H9 (cell line): ENCODE data around the gene SIVA1. TPM values are rescaled to one million over a fixed set of nuclear protein-coding genes. Genes with fewer than 3 reads are reported as not detected.

Source experiments
- DNase-seq: peaks from one replicate; pipeline ENCODE4 v3.0.0-alpha.2; 2017
- H2AFZ ChIP-seq: one replicate; pipeline ENCODE4 v1.6.1; 2013; ENCODE audit warnings: mild to moderate bottlenecking, low read length, control low read depth, moderate library complexity
- H2AK5ac ChIP-seq: 2 replicates; pipeline ENCODE4 v1.6.1; 2013; ENCODE audit warnings: low read length, control low read depth, mixed read lengths; ENCODE audit not compliant: insufficient read length
- H2BK120ac ChIP-seq: one replicate; pipeline ENCODE4 v1.6.1; 2013; ENCODE audit warnings: low read depth, mild to moderate bottlenecking, low read length, control low read depth, inconsistent platforms; ENCODE audit not compliant: poor library complexity, severe bottlenecking
- H2BK12ac ChIP-seq: 2 replicates; pipeline ENCODE4 v1.6.1; 2013; ENCODE audit warnings: low read length, control low read depth, mixed read lengths, low read depth; ENCODE audit not compliant: insufficient read length
- H2BK15ac ChIP-seq: 2 replicates; pipeline ENCODE4 v1.6.1; 2013; ENCODE audit warnings: low read depth, low read length, control low read depth
- H2BK20ac ChIP-seq: one replicate; pipeline ENCODE4 v1.6.1; 2013; ENCODE audit warnings: low read depth, mild to moderate bottlenecking, low read length, control low read depth, inconsistent platforms; ENCODE audit not compliant: poor library complexity, severe bottlenecking
- H2BK5ac ChIP-seq: 2 replicates; pipeline ENCODE4 v1.6.1; 2013; ENCODE audit warnings: low read length, control low read depth, mixed read lengths; ENCODE audit not compliant: insufficient read length
- H3K14ac ChIP-seq: 2 replicates; pipeline ENCODE4 v1.6.1; 2013; ENCODE audit warnings: low read length, control low read depth; ENCODE audit not compliant: insufficient read depth
- H3K18ac ChIP-seq: 2 replicates; pipeline ENCODE4 v1.6.1; 2013; ENCODE audit warnings: low read depth, mild to moderate bottlenecking, mixed read lengths, low read length, control low read depth; ENCODE audit not compliant: insufficient read length
- H3K23ac ChIP-seq: 2 replicates; pipeline ENCODE4 v1.6.1; 2013; ENCODE audit warnings: low read length, control low read depth, mixed read lengths, low read depth; ENCODE audit not compliant: insufficient read length
- H3K23me2 ChIP-seq: 2 replicates; pipeline ENCODE4 v1.6.1; 2013; ENCODE audit warnings: low read depth, mild to moderate bottlenecking, mixed read lengths, low read length, control low read depth; ENCODE audit not compliant: insufficient read length, poor library complexity, severe bottlenecking
- H3K27ac ChIP-seq: 2 replicates; pipeline ENCODE4 v1.5.1; 2013; ENCODE audit warnings: low read length, control low read depth, mixed read lengths, low read depth; ENCODE audit not compliant: insufficient read length
- H3K27me3 ChIP-seq: 2 replicates; pipeline ENCODE4 v1.6.1; 2013; ENCODE audit warnings: low read length, control low read depth, inconsistent platforms; ENCODE audit not compliant: insufficient read depth
- H3K4ac ChIP-seq: 2 replicates; pipeline ENCODE4 v1.6.1; 2013; ENCODE audit warnings: low read depth, mild to moderate bottlenecking, control low read depth, inconsistent platforms, low read length, moderate library complexity
- H3K4me1 ChIP-seq: 2 replicates; pipeline ENCODE4 v1.6.1; 2013; ENCODE audit warnings: low read length, control low read depth, inconsistent platforms; ENCODE audit not compliant: insufficient read depth
- H3K4me2 ChIP-seq: 2 replicates; pipeline ENCODE4 v1.6.1; 2013; ENCODE audit warnings: low read length, control low read depth, mixed read lengths; ENCODE audit not compliant: insufficient read length, insufficient read depth
- H3K56ac ChIP-seq: 2 replicates; pipeline ENCODE4 v1.6.1; 2013; ENCODE audit warnings: low read depth, mild to moderate bottlenecking, mixed read lengths, low read length, control low read depth; ENCODE audit not compliant: insufficient read length
- H3K79me1 ChIP-seq: 2 replicates; pipeline ENCODE4 v1.6.1; 2013; ENCODE audit warnings: low read depth, mild to moderate bottlenecking, moderate library complexity, low read length, control low read depth, inconsistent platforms; ENCODE audit not compliant: insufficient read depth, poor library complexity, severe bottlenecking
- H3K79me2 ChIP-seq: 2 replicates; pipeline ENCODE4 v1.6.1; 2013; ENCODE audit warnings: low read length, control low read depth, inconsistent platforms; ENCODE audit not compliant: insufficient read depth
- H3K9ac ChIP-seq: 2 replicates; pipeline ENCODE4 v1.6.1; 2013; ENCODE audit warnings: low read length, control low read depth, mixed read lengths; ENCODE audit not compliant: insufficient read length; ENCODE audit errors: extremely low read depth
- H3K9me3 ChIP-seq: one replicate; pipeline ENCODE4 v1.6.1; 2013; ENCODE audit warnings: low read depth, low read length, inconsistent platforms; ENCODE audit not compliant: control insufficient read depth
- H3T11ph ChIP-seq: one replicate; pipeline ENCODE4 v1.6.1; 2013; ENCODE audit warnings: mild to moderate bottlenecking, low read length, control low read depth, inconsistent platforms
- H4K20me1 ChIP-seq: one replicate; pipeline ENCODE4 v1.6.1; 2013; ENCODE audit not compliant: control insufficient read depth, insufficient read length, insufficient read depth
- H4K5ac ChIP-seq: 2 replicates; pipeline ENCODE4 v1.6.1; 2013; ENCODE audit warnings: low read depth, mild to moderate bottlenecking, mixed read lengths, low read length, control low read depth; ENCODE audit not compliant: insufficient read length
- H4K8ac ChIP-seq: replicated peaks from 2 replicates; pipeline ENCODE4 v1.6.1; 2013; ENCODE audit warnings: low read length, control low read depth, mixed read lengths, low read depth; ENCODE audit not compliant: insufficient read length
- H4K91ac ChIP-seq: 2 replicates; pipeline ENCODE4 v1.6.1; 2013; ENCODE audit warnings: low read depth, mild to moderate bottlenecking, moderate library complexity, mixed read lengths, low read length, control low read depth; ENCODE audit not compliant: insufficient read length
- H3K27ac Mint-ChIP-seq, 3 experiments: 2 replicates in 2 of 3; 3 replicates in 1 of 3; pipeline ENCODE4 v1.8.0; 2020 to 2021; ENCODE audit warnings: mixed read lengths in 3 of 3, mild to moderate bottlenecking in 1 of 3, moderate library complexity in 1 of 3
- H3K27me3 Mint-ChIP-seq: 2 replicates; pipeline ENCODE4 v1.8.0; 2021; ENCODE audit warnings: low read depth, mild to moderate bottlenecking, moderate library complexity, mixed read lengths
- H3K36me3 Mint-ChIP-seq, 3 experiments: 2 replicates in 2 of 3; 3 replicates in 1 of 3; pipeline ENCODE4 v1.8.0; 2020 to 2021; ENCODE audit warnings: low read depth in 3 of 3, mixed read lengths in 3 of 3; ENCODE audit not compliant: insufficient read depth in 1 of 3
- H3K4me1 Mint-ChIP-seq, 2 experiments: 2 replicates each; pipeline ENCODE4 v1.8.0; 2020; ENCODE audit warnings: mixed read lengths in 2 of 2
- H3K4me3 Mint-ChIP-seq, 2 experiments: 2 replicates in 1 of 2; 3 replicates in 1 of 2; pipeline ENCODE4 v1.8.0; 2020 to 2021; ENCODE audit warnings: mild to moderate bottlenecking in 2 of 2, mixed read lengths in 2 of 2, moderate library complexity in 1 of 2
- H3K9me3 Mint-ChIP-seq, 2 experiments: 2 replicates in 1 of 2; 3 replicates in 1 of 2; pipeline ENCODE4 v1.8.0; 2020; ENCODE audit warnings: mild to moderate bottlenecking in 2 of 2, mixed read lengths in 2 of 2, moderate library complexity in 1 of 2
- WGBS: extraction: QIAGEN DNeasy Blood & Tissue Kit; methylation state at CpG from one replicate; pipeline ENCODE4 v1.1.7; 2013; ENCODE audit warnings: missing lambda C conversion rate, low lambda C conversion rate, mixed read lengths; ENCODE audit not compliant: insufficient read length; ENCODE audit errors: extremely low coverage; 5-methylcytosine and 5-hydroxymethylcytosine counted together
- total RNA-seq: library from RNA; stranded (reverse); gene quantifications from 2 replicates; pipeline ENCODE4 v1.2.1, GENCODE V29; 2021
- TF ChIP-seq, protein P1 (sequence below): fragments of 200-600 bp; sonication (generic); conservative IDR thresholded peaks from 3 replicates; pipeline ENCODE4 v1.8.0; 2021; ENCODE audit warnings: antibody characterized with exemption, mild to moderate bottlenecking

Gene SIVA1
- total RNA-seq, 1 experiment from 2014 or later = 125 TPM

GRCh38 chr14:104783484-104784217 lies 30.7 kb downstream of the SIVA1 start:
- Histone ChIP-seq H3T11ph (no peak overlapping the region), H2BK15ac (no peak overlapping the region), H4K91ac (no peak overlapping the region), H3K56ac (no peak overlapping the region), H3K14ac (no peak overlapping the region; the same call in 1 of the 2 replicates), H3K27ac (no peak overlapping the region), H2BK12ac (no peak overlapping the region), H3K4me1 (no peaks in the 10 kb centered on the region), H4K5ac (no peak overlapping the region), H3K4ac (no peak overlapping the region), H3K23me2 (no peaks in the 10 kb centered on the region), H2BK120ac (no peak overlapping the region), H2BK5ac (no peak overlapping the region), H3K9ac (no peak overlapping the region), H4K8ac (no peak overlapping the region), H3K23ac (no peak overlapping the region), H3K4me2 (no peak overlapping the region), H2AK5ac (no peak overlapping the region), H4K20me1 (no peaks in the 10 kb centered on the region), H3K79me2 (no peaks in the 10 kb centered on the region), H3K27me3 (no peaks in the 10 kb centered on the region), H3K18ac (no peak overlapping the region), H3K79me1 (no peaks in the 10 kb centered on the region), H3K9me3 (no peaks in the 10 kb centered on the region), H2AFZ (no peak overlapping the region), H2BK20ac (no peak overlapping the region)
- no CpG with 5 or more reads among the region's 16 CpGs for WGBS
- peaks cover 0 to 6% (median 0%) of the 10 kb centered on the region in 3 experiments; a peak in 2 of 7 replicates for H3K36me3 Mint-ChIP-seq
- no peaks in the 10 kb centered on the region for H3K4me1 Mint-ChIP-seq
- H3K9me3 Mint-ChIP-seq = no peaks in the 10 kb centered on the region
- H3K27me3 Mint-ChIP-seq = no peaks in the 10 kb centered on the region
- no peak for DNase-seq
- H3K27ac Mint-ChIP-seq = no peak overlapping the region
- H3K4me3 Mint-ChIP-seq = no peak overlapping the region
- TF ChIP-seq, protein P1, sequence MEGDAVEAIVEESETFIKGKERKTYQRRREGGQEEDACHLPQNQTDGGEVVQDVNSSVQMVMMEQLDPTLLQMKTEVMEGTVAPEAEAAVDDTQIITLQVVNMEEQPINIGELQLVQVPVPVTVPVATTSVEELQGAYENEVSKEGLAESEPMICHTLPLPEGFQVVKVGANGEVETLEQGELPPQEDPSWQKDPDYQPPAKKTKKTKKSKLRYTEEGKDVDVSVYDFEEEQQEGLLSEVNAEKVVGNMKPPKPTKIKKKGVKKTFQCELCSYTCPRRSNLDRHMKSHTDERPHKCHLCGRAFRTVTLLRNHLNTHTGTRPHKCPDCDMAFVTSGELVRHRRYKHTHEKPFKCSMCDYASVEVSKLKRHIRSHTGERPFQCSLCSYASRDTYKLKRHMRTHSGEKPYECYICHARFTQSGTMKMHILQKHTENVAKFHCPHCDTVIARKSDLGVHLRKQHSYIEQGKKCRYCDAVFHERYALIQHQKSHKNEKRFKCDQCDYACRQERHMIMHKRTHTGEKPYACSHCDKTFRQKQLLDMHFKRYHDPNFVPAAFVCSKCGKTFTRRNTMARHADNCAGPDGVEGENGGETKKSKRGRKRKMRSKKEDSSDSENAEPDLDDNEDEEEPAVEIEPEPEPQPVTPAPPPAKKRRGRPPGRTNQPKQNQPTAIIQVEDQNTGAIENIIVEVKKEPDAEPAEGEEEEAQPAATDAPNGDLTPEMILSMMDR = no peak
